Measurements from ENCODE around the gene COX17.

DNA sequence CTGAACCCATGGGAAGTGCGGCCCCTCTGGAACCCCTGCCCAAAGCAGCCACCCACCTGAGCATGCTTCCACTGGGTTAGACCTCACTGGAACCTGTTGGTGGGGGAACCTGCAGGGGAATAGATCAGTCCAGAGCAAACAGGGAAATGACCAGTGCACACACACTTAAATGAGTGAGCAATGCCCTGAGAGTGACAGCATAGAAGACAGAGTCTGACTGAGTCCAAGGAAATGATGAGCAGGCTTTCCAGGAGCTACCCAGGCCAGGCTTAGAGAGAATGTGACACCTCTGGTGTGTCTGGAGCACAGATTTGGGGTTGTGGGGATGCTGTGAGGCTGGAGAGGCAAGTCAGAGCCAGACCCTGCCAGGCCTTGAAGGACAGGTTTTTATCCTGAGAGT is 51.0 kb downstream of the COX17 start:
- no peak for TF ChIP-seq CTCF (IDR thresholded peaks at IDR 0.05)
- TF ChIP-seq POLR2A (IDR thresholded peaks at IDR 0.05) = no peak
- TF ChIP-seq EP300 (IDR thresholded peaks at IDR 0.05) = no peak
